Measurements from ENCODE around the gene ITGB3. TPM values are rescaled to one million over a fixed set of nuclear protein-coding genes. Genes with fewer than 3 reads are reported as not detected.

Gene ITGB3
- total and polyA plus RNA-seq, 4 donors: 14.4 to 210 (median 50.4) TPM

- no peaks in the 10 kb centered on the region for H3K4me1 ChIP-seq (ENCODE audit: control insufficient read depth in 1 of 2, insufficient read depth in 2 of 2, low read length in 2 of 2)
- intact Hi-C loops (cut with DNase I): loop anchor here in 1 of 2 donors (10.0 kb wide), 1 partner anchor 290 kb away; no protein-coding TSS in a partner anchor
- H3K4me3 ChIP-seq (ENCODE audit: low read length in 2 of 2): no peak overlapping the region
- 95 to 98% methylated on average over 1 of the region's 1 CpG for WGBS, 2 donors
- no peaks in the 10 kb centered on the region for H3K27me3 ChIP-seq (ENCODE audit: control insufficient read depth in 1 of 2, insufficient read depth in 2 of 2, low read length in 1 of 2)
- H3K9me3 ChIP-seq (ENCODE audit: control insufficient read depth, low read length): no peaks in the 10 kb centered on the region
- H3K36me3 ChIP-seq (ENCODE audit: control insufficient read depth in 1 of 2, insufficient read depth in 2 of 2, low read length in 1 of 2): no peaks in the 10 kb centered on the region
- ATAC-seq (ENCODE audit: low FRiP score): no peak
- no peak for DNase-seq
- no peak overlapping the region for H3K27ac ChIP-seq (ENCODE audit: low read depth in 1 of 2, low read length in 2 of 2)
Measured at GRCh38 chr17:47325176-47325575, 71.5 kb downstream of the ITGB3 start.

- WGBS, 2 donors: 98 to 99% methylated on average over 2 of the region's 2 CpGs
- no peak for ATAC-seq (ENCODE audit: low FRiP score)
- Histone ChIP-seq H3K9me3 (ENCODE audit: control insufficient read depth, low read length) (no peaks in the 10 kb centered on the region), H3K4me1 (ENCODE audit: control insufficient read depth in 1 of 2, insufficient read depth in 2 of 2, low read length in 2 of 2) (no peaks in the 10 kb centered on the region), H3K27ac (ENCODE audit: low read depth in 1 of 2, low read length in 2 of 2) (no peak overlapping the region), H3K4me3 (ENCODE audit: low read length in 2 of 2) (no peak overlapping the region), H3K36me3 (ENCODE audit: control insufficient read depth in 1 of 2, insufficient read depth in 2 of 2, low read length in 1 of 2) (no peaks in the 10 kb centered on the region), H3K27me3 (ENCODE audit: control insufficient read depth in 1 of 2, insufficient read depth in 2 of 2, low read length in 1 of 2) (no peaks in the 10 kb centered on the region)
- intact Hi-C loops (cut with DNase I): no loop called here
- DNase-seq: no peak
Measured at GRCh38 chr17:47330548-47330947, 76.9 kb downstream of the ITGB3 start.

GRCh38 chr17:47332287-47332686 lies 78.7 kb downstream of the ITGB3 start:
- no peak for ATAC-seq (ENCODE audit: low FRiP score)
- H3K36me3 ChIP-seq (ENCODE audit: control insufficient read depth in 1 of 2, insufficient read depth in 2 of 2, low read length in 1 of 2): no peaks in the 10 kb centered on the region

GRCh38 chr17:47335101-47335936 lies 81.7 kb downstream of the ITGB3 start:
- no peak overlapping the region for H3K4me3 ChIP-seq (ENCODE audit: low read length in 2 of 2)
- no peak for ATAC-seq (ENCODE audit: low FRiP score)
- 82 to 87% methylated on average over 4 of the region's 4 CpGs for WGBS, 2 donors
- intact Hi-C loops (cut with DNase I): no loop called here
- no peak overlapping the region for H3K27ac ChIP-seq (ENCODE audit: low read depth in 1 of 2, low read length in 2 of 2)
- no peaks in the 10 kb centered on the region for H3K27me3 ChIP-seq (ENCODE audit: control insufficient read depth in 1 of 2, insufficient read depth in 2 of 2, low read length in 1 of 2)
- DNase-seq: no peak
- H3K9me3 ChIP-seq (ENCODE audit: control insufficient read depth, low read length): no peaks in the 10 kb centered on the region
- no peaks in the 10 kb centered on the region for H3K36me3 ChIP-seq (ENCODE audit: control insufficient read depth in 1 of 2, insufficient read depth in 2 of 2, low read length in 1 of 2)
- H3K4me1 ChIP-seq (ENCODE audit: control insufficient read depth in 1 of 2, insufficient read depth in 2 of 2, low read length in 2 of 2): no peaks in the 10 kb centered on the region

More at GRCh38 chr17:47332287-47332686, 78.7 kb downstream of the ITGB3 start:
- no peak overlapping the region for H3K4me3 ChIP-seq (ENCODE audit: low read length in 2 of 2)
- intact Hi-C loops (cut with DNase I): no loop called here
- DNase-seq: no peak
- H3K9me3 ChIP-seq (ENCODE audit: control insufficient read depth, low read length): no peaks in the 10 kb centered on the region
- no peaks in the 10 kb centered on the region for H3K4me1 ChIP-seq (ENCODE audit: control insufficient read depth in 1 of 2, insufficient read depth in 2 of 2, low read length in 2 of 2)
- H3K27me3 ChIP-seq (ENCODE audit: control insufficient read depth in 1 of 2, insufficient read depth in 2 of 2, low read length in 1 of 2): no peaks in the 10 kb centered on the region
- H3K27ac ChIP-seq (ENCODE audit: low read depth in 1 of 2, low read length in 2 of 2): no peak overlapping the region

GRCh38 chr17:47338026-47338425 lies 84.4 kb downstream of the ITGB3 start:
- WGBS, 2 donors: 95 to 97% methylated on average over 3 of the region's 3 CpGs
- no peak for DNase-seq
- Histone ChIP-seq H3K9me3 (ENCODE audit: control insufficient read depth, low read length) (no peaks in the 10 kb centered on the region), H3K4me1 (ENCODE audit: control insufficient read depth in 1 of 2, insufficient read depth in 2 of 2, low read length in 2 of 2) (no peaks in the 10 kb centered on the region), H3K27ac (ENCODE audit: low read depth in 1 of 2, low read length in 2 of 2) (no peak overlapping the region), H3K36me3 (ENCODE audit: control insufficient read depth in 1 of 2, insufficient read depth in 2 of 2, low read length in 1 of 2) (no peaks in the 10 kb centered on the region), H3K27me3 (ENCODE audit: control insufficient read depth in 1 of 2, insufficient read depth in 2 of 2, low read length in 1 of 2) (no peaks in the 10 kb centered on the region), H3K4me3 (ENCODE audit: low read length in 2 of 2) (no peak overlapping the region)
- ATAC-seq (ENCODE audit: low FRiP score): no peak
- intact Hi-C loops (cut with DNase I): no loop called here

GRCh38 chr17:47352848-47353247 lies 99.2 kb downstream of the ITGB3 start:
- no peak overlapping the region for H3K4me3 ChIP-seq (ENCODE audit: low read length in 2 of 2)
- H3K27me3 ChIP-seq (ENCODE audit: control insufficient read depth in 1 of 2, insufficient read depth in 2 of 2, low read length in 1 of 2): no peaks in the 10 kb centered on the region
- intact Hi-C loops (cut with DNase I): no loop called here
- no peak overlapping the region for H3K27ac ChIP-seq (ENCODE audit: low read depth in 1 of 2, low read length in 2 of 2)
- DNase-seq (no peak), ATAC-seq (ENCODE audit: low FRiP score) (no peak)
- no peaks in the 10 kb centered on the region for H3K9me3 ChIP-seq (ENCODE audit: control insufficient read depth, low read length)
- no peaks in the 10 kb centered on the region for H3K4me1 ChIP-seq (ENCODE audit: control insufficient read depth in 1 of 2, insufficient read depth in 2 of 2, low read length in 2 of 2)
- no peaks in the 10 kb centered on the region for H3K36me3 ChIP-seq (ENCODE audit: control insufficient read depth in 1 of 2, insufficient read depth in 2 of 2, low read length in 1 of 2)
- WGBS, 2 donors: 96 to 97% methylated on average over 1 of the region's 1 CpG

- no peaks in the 10 kb centered on the region for H3K9me3 ChIP-seq (ENCODE audit: control insufficient read depth, low read length)
- DNase-seq (no peak), ATAC-seq (ENCODE audit: low FRiP score) (no peak)
- intact Hi-C loops (cut with DNase I): no loop called here
- H3K4me1 ChIP-seq (ENCODE audit: control insufficient read depth in 1 of 2, insufficient read depth in 2 of 2, low read length in 2 of 2): no peaks in the 10 kb centered on the region
- no peaks in the 10 kb centered on the region for H3K27me3 ChIP-seq (ENCODE audit: control insufficient read depth in 1 of 2, insufficient read depth in 2 of 2, low read length in 1 of 2)
- H3K4me3 ChIP-seq (ENCODE audit: low read length in 2 of 2): no peak overlapping the region
- no peaks in the 10 kb centered on the region for H3K36me3 ChIP-seq (ENCODE audit: control insufficient read depth in 1 of 2, insufficient read depth in 2 of 2, low read length in 1 of 2)
- WGBS, 2 donors: 61 to 65% methylated on average over 1 of the region's 1 CpG
- H3K27ac ChIP-seq (ENCODE audit: low read depth in 1 of 2, low read length in 2 of 2): no peak overlapping the region
Measured at GRCh38 chr17:47358652-47359051, 105.0 kb downstream of the ITGB3 start.

Measured in aorta (tissue), 5 donors.